Osteoblast (primary cell): ENCODE data around the gene SLC6A17. TPM values are rescaled to one million over a fixed set of nuclear protein-coding genes. Genes with fewer than 3 reads are reported as not detected.

ENCODE experiments used
- DNase-seq: peaks from one replicate; pipeline ENCODE4 v3.0.0; 2011; ENCODE audit warnings: low spot score, mixed read lengths; ENCODE audit not compliant: insufficient read length; ENCODE audit errors: missing footprints
- H2AFZ ChIP-seq: 2 replicates; pipeline ENCODE4 v1.6.0; 2011; ENCODE audit warnings: mild to moderate bottlenecking, low read length
- H3K27ac ChIP-seq: 2 replicates; pipeline ENCODE4 v1.5.1; 2011; ENCODE audit warnings: mild to moderate bottlenecking, low read depth, low read length, moderate library complexity
- H3K27me3 ChIP-seq: 2 replicates; pipeline ENCODE4 v1.6.0; 2012; ENCODE audit warnings: mild to moderate bottlenecking, control low read depth, inconsistent platforms, low read length, moderate library complexity; ENCODE audit not compliant: insufficient read depth
- H3K36me3 ChIP-seq: 2 replicates; pipeline ENCODE4 v1.5.1; 2011; ENCODE audit warnings: mild to moderate bottlenecking, low read length, control low read depth, moderate library complexity; ENCODE audit not compliant: insufficient read depth
- H3K4me1 ChIP-seq: 2 replicates; pipeline ENCODE4 v1.5.1; 2011; ENCODE audit warnings: mild to moderate bottlenecking, low read length, control low read depth, moderate library complexity; ENCODE audit not compliant: insufficient read depth
- H3K4me2 ChIP-seq: 2 replicates; pipeline ENCODE4 v1.6.0; 2011; ENCODE audit warnings: mild to moderate bottlenecking, low read length; ENCODE audit not compliant: insufficient read depth
- H3K4me3 ChIP-seq: fragments of 200-600 bp; sonication (generic); 3 replicates; pipeline ENCODE4 v1.5.1; 2012; ENCODE audit warnings: mild to moderate bottlenecking, low read length, inconsistent platforms; ENCODE audit not compliant: insufficient read depth
- H3K79me2 ChIP-seq: 2 replicates; pipeline ENCODE4 v1.6.0; 2012; ENCODE audit warnings: mild to moderate bottlenecking, low read length, control low read depth, inconsistent platforms; ENCODE audit not compliant: insufficient read depth
- H3K9me3 ChIP-seq: 2 replicates; pipeline ENCODE4 v1.5.1; 2011; ENCODE audit warnings: low read depth, low read length, control low read depth
- H4K20me1 ChIP-seq: 2 replicates; pipeline ENCODE4 v1.6.0; 2012; ENCODE audit warnings: mild to moderate bottlenecking, low read length, control low read depth; ENCODE audit not compliant: insufficient read depth
- CTCF ChIP-seq: IDR thresholded peaks from 2 replicates; pipeline ENCODE4 v1.5.1; 2011; ENCODE audit warnings: mild to moderate bottlenecking, low read depth, low read length, moderate library complexity; ENCODE audit errors: extremely low read depth
- total RNA-seq: library from RNA; depleted of rRNA; stranded (reverse); fragments of >200 nt; gene quantifications from 2 replicates; pipeline ENCODE4 v1.2.3, GENCODE V29; 2012

SLC6A17 gene
- total RNA-seq, 1 donor, result under 0.01 TPM

GRCh38 chr1:110107867-110108469 is 42.3 kb upstream of the SLC6A17 start:
- no peaks in the 10 kb centered on the region for H3K9me3 ChIP-seq
- peaks cover 6% of the 10 kb centered on the region for H3K4me1 ChIP-seq
- DNase-seq, result no peak
- H2AFZ ChIP-seq, result no peak overlapping the region
- H3K27me3 ChIP-seq, result peaks cover 4% of the 10 kb centered on the region
- no peak overlapping the region for H3K27ac ChIP-seq
- no peaks in the 10 kb centered on the region for H4K20me1 ChIP-seq
- no peak for TF ChIP-seq CTCF
- no peak overlapping the region for H3K4me2 ChIP-seq
- no peaks in the 10 kb centered on the region for H3K36me3 ChIP-seq
- H3K79me2 ChIP-seq, result no peaks in the 10 kb centered on the region
- no peak overlapping the region for H3K4me3 ChIP-seq

- Histone ChIP-seq H2AFZ (no peak overlapping the region), H3K27me3 (peaks cover 26% of the 10 kb centered on the region), H3K36me3 (no peaks in the 10 kb centered on the region), H3K4me1 (peaks cover 6% of the 10 kb centered on the region), H4K20me1 (no peaks in the 10 kb centered on the region), H3K79me2 (no peaks in the 10 kb centered on the region), H3K9me3 (no peaks in the 10 kb centered on the region), H3K27ac (no peak overlapping the region), H3K4me3 (no peak overlapping the region), H3K4me2 (no peak overlapping the region)
- DNase-seq, result no peak
- TF ChIP-seq CTCF, result no peak
These were observed 39.2 kb upstream of the SLC6A17 start for GRCh38 chr1:110111081-110111480.

- no peak for DNase-seq
- H3K27me3 ChIP-seq, result peaks cover 26% of the 10 kb centered on the region
- H3K36me3 ChIP-seq, result no peaks in the 10 kb centered on the region
These were observed 38.2 kb upstream of the SLC6A17 start, which contains the start of gene UBL4B for GRCh38 chr1:110112143-110112542. UBL4B (plus strand) TSS chr1:110112443; CDS start chr1:110112535, 92 bp downstream.

More at GRCh38 chr1:110112143-110112542, 38.2 kb upstream of the SLC6A17 start, which contains the start of gene UBL4B:
- Histone ChIP-seq H3K9me3 (no peaks in the 10 kb centered on the region), H2AFZ (no peak within 1 kb of the TSS), H3K79me2 (no peaks in the 10 kb centered on the region), H4K20me1 (no peaks in the 10 kb centered on the region), H3K27ac (no peak within 1 kb of the TSS), H3K4me3 (no peak within 1 kb of the TSS), H3K4me2 (no peak within 1 kb of the TSS), H3K4me1 (peaks cover 6% of the 10 kb centered on the region)
- no peak for TF ChIP-seq CTCF
